ENCODE results near the gene S100A10. TPM values are rescaled to one million over a fixed set of nuclear protein-coding genes. Genes with fewer than 3 reads are reported as not detected.

Gene S100A10
- total RNA-seq, 1 experiment from 2014 or later, result 1,694 TPM

DNA sequence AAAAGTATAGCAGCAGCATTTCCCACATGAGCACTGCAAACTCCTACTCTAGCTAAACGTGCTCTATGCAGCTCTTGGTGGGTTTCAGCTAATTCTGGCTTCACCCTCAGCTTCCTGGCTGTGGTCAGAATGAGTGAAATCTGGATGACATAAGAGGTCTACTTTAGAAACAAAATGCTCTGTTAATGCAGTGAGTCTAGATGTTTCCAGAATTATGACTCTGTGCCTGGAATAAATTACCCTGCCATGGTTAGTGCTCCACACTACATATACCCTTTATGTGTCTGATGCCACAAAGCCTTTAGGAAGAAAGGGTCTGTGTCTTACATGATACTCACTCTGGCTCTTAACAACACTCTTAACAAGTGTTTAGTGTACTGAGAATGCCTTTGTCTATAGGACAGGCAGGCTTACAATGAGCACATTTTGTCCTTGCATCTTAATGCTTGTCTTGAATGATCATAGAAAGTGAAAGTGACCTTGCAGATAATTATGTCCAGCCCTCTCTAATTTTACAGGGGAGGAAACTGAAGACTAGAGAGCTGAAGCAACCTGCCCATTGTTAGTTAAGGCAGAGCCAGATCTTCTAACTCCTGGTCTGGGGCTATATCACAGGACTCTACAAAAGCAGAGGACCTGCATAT lies 9.2 kb downstream of the S100A10 start:
- peaks cover 72% of the 10 kb centered on the region for H3K4me1 Mint-ChIP-seq (ENCODE audit: insufficient read depth, unreplicated experiment)
- peak overlapping the region; percentile 51 for H3K27ac Mint-ChIP-seq (ENCODE audit: low read depth, unreplicated experiment)
- no peak for TF ChIP-seq CTCF (IDR thresholded peaks at IDR 0.05; ENCODE audit: unreplicated experiment)
- ChIA-PET CTCF (interaction anchor here (1.4 to 23.4 kb wide), 4 partner anchors 7 to 50 kb away, joined by 3 to 543 read pairs (median 40); no protein-coding TSS in a partner anchor), POLR2A (interaction anchor here (2.4 to 21.0 kb wide), 5 partner anchors 11 to 49 kb away, joined by 10 to 1089 read pairs (median 230); no protein-coding TSS in a partner anchor)
- H3K27me3 Mint-ChIP-seq (ENCODE audit: insufficient read depth, unreplicated experiment), result no peaks in the 10 kb centered on the region
- H3K36me3 Mint-ChIP-seq (ENCODE audit: insufficient read depth, unreplicated experiment), result peaks cover 91% of the 10 kb centered on the region
- DNase-seq (ENCODE audit: unreplicated experiment), result no peak
- H3K4me3 Mint-ChIP-seq (ENCODE audit: unreplicated experiment), result no peak overlapping the region
- H3K9me3 Mint-ChIP-seq (ENCODE audit: unreplicated experiment), result no peaks in the 10 kb centered on the region
- BruUV-seq (replicated peaks), result no TSS peak
- intact Hi-C loops (cut with micrococcal nuclease), result no loop called here

DNA sequence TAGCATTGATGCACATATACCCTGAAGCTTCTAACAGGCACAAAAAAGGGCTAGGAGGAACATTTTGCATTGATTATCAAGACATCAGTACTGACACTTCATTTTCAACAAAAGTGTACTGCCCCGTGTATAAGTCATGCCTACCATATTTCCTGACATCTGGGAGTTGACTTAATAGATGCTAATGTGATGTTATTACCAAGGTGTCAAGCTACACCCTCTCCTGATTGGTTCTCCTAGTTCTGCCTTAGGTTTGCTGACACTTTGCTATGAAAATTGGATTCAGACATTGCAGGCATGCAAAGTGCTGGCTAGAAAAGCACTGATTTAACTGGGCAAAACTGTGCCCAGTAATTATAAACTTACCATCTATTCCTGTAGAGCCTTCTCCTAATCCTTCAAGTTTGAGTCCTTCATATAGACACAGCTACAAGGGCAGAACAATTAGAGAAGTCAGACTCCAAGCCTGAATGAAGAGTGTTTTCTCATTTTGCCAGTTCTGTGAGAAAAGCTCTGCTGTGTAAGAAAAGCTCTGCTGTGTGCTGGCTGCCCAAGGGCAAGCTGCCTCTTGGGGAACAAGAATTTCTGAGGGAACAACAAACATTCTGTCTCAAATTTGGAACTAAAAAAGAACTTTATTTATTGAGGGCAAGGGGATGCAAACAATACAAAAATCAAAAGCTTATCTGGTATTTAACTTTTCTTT lies 11.2 kb downstream of the S100A10 start:
- H3K4me3 Mint-ChIP-seq (ENCODE audit: unreplicated experiment), result no peak overlapping the region
- BruUV-seq (replicated peaks), result no TSS peak
- intact Hi-C loops (cut with micrococcal nuclease), result no loop called here
- no peak for DNase-seq (ENCODE audit: unreplicated experiment)
- H3K27me3 Mint-ChIP-seq (ENCODE audit: insufficient read depth, unreplicated experiment), result no peaks in the 10 kb centered on the region
- no peak for TF ChIP-seq CTCF (IDR thresholded peaks at IDR 0.05; ENCODE audit: unreplicated experiment)
- no peaks in the 10 kb centered on the region for H3K9me3 Mint-ChIP-seq (ENCODE audit: unreplicated experiment)
- no peak overlapping the region for H3K27ac Mint-ChIP-seq (ENCODE audit: low read depth, unreplicated experiment)
- ChIA-PET CTCF (interaction anchor here (0.5 to 23.4 kb wide), 15 partner anchors 9 to 1752 kb away, joined by 3 to 543 read pairs (median 3); partner anchors contain the start of gene THEM4), POLR2A (interaction anchor here (1.3 to 21.0 kb wide), 7 partner anchors 4 to 74 kb away, joined by 5 to 1089 read pairs (median 13); partner anchors contain the start of genes S100A10 and S100A11)
- H3K4me1 Mint-ChIP-seq (ENCODE audit: insufficient read depth, unreplicated experiment), result peaks cover 70% of the 10 kb centered on the region
- peaks cover 80% of the 10 kb centered on the region for H3K36me3 Mint-ChIP-seq (ENCODE audit: insufficient read depth, unreplicated experiment)

- ChIA-PET CTCF (interaction anchor here (0.6 to 3.0 kb wide), 9 partner anchors 9 to 136 kb away, joined by 3 to 12 read pairs (median 3); partner anchors contain the start of gene S100A10), POLR2A (interaction anchor here (0.6 to 21.0 kb wide), 10 partner anchors 5 to 565 kb away, joined by 3 to 1089 read pairs (median 4); partner anchors contain the start of genes S100A10 and S100A11)
- Mint-ChIP-seq H3K9me3 (ENCODE audit: unreplicated experiment) (no peaks in the 10 kb centered on the region), H3K4me3 (ENCODE audit: unreplicated experiment) (no peak overlapping the region), H3K27ac (ENCODE audit: low read depth, unreplicated experiment) (peak overlapping the region; percentile 14), H3K27me3 (ENCODE audit: insufficient read depth, unreplicated experiment) (no peaks in the 10 kb centered on the region), H3K4me1 (ENCODE audit: insufficient read depth, unreplicated experiment) (peaks cover 69% of the 10 kb centered on the region), H3K36me3 (ENCODE audit: insufficient read depth, unreplicated experiment) (peaks cover 67% of the 10 kb centered on the region)
- BruUV-seq (replicated peaks), result no TSS peak
- TF ChIP-seq CTCF (IDR thresholded peaks at IDR 0.05; ENCODE audit: unreplicated experiment), result no peak
- intact Hi-C loops (cut with micrococcal nuclease), result no loop called here
- DNase-seq (ENCODE audit: unreplicated experiment), result peak; percentile 64
Measured at GRCh38 chr1:151981178-151981525, 12.5 kb downstream of the S100A10 start.

Measured in MCF 10A (cell line).